Measurements from ENCODE around the gene ZNF70.

Gene ZNF70

DNA sequence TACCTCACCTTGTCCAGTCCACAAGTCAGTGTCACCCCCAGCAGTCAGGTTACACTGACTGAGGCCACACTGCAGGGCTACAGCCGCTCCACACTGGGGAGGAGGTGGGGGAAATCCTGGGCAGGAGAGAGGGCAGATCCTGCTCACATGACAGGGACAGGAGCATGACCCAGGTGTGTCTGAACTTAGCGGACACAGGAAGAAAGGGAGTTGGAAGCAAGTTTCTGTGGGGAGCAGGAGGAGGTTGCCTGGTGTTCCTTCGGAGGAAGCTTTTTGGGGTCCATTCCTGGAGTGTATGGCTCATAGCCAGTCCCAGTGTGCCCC is 27.6 kb upstream of the ZNF70 start:
- intact Hi-C loops (cut with DNase I; ENCODE audit: low total_unique reads) = no loop called here

DNA sequence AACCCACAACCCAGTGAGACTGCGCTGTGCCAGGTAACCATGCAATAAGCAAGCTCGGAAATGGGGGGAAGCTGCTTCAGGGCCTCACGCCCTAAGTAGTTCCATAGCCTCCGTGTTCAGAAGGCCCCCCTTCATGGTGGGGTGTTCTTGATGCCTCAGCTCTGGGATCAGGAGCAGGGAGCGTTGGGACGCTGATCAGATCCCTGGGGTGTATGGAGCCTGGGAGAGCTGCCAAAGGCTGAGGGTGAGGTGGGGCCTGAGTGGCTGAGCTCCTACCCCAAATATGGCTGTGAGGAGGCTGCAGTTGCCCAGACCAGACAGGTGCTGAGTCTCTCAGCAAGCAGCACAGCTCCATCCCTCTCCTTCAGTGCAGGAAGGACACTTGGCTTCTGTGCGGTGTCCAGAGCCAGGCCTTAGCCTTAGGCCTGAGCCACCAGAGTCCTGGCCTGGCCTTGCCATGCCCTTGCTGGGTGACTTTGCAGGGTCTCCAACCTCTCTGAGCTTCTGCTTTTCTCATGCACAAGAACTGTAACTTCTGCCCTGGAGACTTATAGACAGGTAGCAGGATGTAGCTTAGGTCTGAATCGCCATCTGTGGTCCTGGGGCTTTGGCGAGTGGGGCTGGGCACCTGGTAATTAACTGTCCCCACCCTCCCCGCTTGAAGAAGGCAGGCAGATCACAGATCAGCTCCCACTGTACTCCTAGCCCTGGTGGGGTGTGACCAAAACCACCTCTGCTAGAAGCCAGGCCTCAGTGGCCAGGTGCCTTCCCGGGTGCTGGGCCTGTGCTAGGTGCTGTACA is 27.1 kb upstream of the ZNF70 start:
- Histone ChIP-seq H3K27me3 (no peaks in the 10 kb centered on the region), H3K36me3 (no peaks in the 10 kb centered on the region), H3K4me3 (no peak overlapping the region), H3K9me3 (no peaks in the 10 kb centered on the region), H3K27ac (peak overlapping the region; percentile 46 to 67), H3K4me1 (peaks cover 0 to 45% (median 31%) of the 10 kb centered on the region in 4 donors)
- DNase-seq = peak; percentile 52 to 90
- intact Hi-C loops (cut with DNase I; ENCODE audit: low total_unique reads) = no loop called here
- TF ChIP-seq, protein P1, sequence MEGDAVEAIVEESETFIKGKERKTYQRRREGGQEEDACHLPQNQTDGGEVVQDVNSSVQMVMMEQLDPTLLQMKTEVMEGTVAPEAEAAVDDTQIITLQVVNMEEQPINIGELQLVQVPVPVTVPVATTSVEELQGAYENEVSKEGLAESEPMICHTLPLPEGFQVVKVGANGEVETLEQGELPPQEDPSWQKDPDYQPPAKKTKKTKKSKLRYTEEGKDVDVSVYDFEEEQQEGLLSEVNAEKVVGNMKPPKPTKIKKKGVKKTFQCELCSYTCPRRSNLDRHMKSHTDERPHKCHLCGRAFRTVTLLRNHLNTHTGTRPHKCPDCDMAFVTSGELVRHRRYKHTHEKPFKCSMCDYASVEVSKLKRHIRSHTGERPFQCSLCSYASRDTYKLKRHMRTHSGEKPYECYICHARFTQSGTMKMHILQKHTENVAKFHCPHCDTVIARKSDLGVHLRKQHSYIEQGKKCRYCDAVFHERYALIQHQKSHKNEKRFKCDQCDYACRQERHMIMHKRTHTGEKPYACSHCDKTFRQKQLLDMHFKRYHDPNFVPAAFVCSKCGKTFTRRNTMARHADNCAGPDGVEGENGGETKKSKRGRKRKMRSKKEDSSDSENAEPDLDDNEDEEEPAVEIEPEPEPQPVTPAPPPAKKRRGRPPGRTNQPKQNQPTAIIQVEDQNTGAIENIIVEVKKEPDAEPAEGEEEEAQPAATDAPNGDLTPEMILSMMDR (IDR thresholded peaks at IDR 0.05) = no peak

More for the DNA sequence above, 27.6 kb upstream of the ZNF70 start:
- Histone ChIP-seq H3K4me3 (no peak overlapping the region), H3K36me3 (no peaks in the 10 kb centered on the region), H3K9me3 (no peaks in the 10 kb centered on the region), H3K4me1 (peaks cover 0 to 39% (median 25%) of the 10 kb centered on the region in 4 donors), H3K27ac (peak overlapping the region in 1 of 2 donors; percentile 67), H3K27me3 (no peaks in the 10 kb centered on the region)
- DNase-seq = no peak
- TF ChIP-seq, protein P1 (IDR thresholded peaks at IDR 0.05) = no peak

DNA sequence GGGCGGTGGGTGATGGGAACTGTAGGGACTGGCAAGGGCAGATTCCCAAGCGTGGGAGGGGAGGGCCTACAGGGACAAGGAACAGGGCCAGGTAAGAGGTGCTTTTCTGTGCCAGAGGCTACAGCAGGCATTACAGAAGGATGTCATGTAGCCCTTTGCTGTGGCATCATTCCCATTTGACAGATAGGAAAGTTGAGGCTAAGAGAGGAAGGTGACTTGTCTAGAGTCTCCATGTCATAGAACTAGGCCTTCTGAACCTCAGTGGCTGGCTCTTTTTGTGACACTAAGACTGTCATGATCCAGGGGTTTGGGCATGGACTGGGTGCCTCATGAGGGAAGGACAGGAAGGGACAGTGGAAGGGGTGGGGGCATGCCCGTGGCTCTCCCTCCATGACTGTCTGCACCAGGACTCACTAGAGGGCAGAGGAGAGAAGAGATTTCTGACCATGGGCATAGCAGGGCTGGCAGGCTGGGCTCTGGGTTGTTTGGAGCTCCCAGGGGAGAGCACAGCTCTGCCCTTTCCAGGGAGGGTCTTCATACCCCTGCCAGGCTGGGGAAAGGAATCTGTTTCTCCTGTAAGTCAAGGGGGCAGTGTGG is 25.0 kb upstream of the ZNF70 start:
- TF ChIP-seq, protein P1 (IDR thresholded peaks at IDR 0.05) = no peak
- no peaks in the 10 kb centered on the region for H3K36me3 ChIP-seq
- intact Hi-C loops (cut with DNase I; ENCODE audit: low total_unique reads) = no loop called here
- H3K27ac ChIP-seq = peak overlapping the region in 1 of 2 donors; percentile 29
- no peak for DNase-seq
- H3K9me3 ChIP-seq = no peaks in the 10 kb centered on the region
- peaks cover 0 to 54% (median 42%) of the 10 kb centered on the region in 4 donors for H3K4me1 ChIP-seq
- no peaks in the 10 kb centered on the region for H3K27me3 ChIP-seq
- no peak overlapping the region for H3K4me3 ChIP-seq

DNA sequence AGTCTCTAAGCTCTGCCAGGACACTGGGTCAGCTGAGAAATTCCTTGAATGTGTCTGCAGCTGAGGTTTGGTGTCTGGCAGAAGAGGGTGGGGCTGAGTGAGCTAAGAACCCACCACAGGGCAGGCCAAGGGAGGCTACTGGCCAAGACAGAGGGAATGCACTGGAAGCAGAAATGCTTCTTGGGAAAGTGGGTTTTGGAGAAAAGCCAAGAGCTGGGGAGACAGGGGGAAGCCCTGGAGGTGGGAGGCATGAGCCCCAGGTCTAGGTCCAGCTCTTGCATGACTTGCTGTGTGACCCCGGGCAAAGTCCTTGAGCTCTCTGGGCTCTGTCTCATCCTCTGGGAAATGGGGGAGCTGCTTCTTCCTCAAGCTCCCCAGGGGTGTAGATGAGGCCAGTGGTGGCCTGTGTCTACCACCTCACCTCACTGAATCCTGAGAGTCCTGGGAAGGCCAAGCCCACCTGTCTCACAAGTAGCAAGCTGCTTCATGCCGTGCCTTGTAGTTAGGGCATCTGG is 24.1 kb upstream of the ZNF70 start:
- Histone ChIP-seq H3K27ac (peak overlapping the region; percentile 29 to 35), H3K4me3 (no peak overlapping the region), H3K4me1 (peaks cover 0 to 54% (median 43%) of the 10 kb centered on the region in 4 donors), H3K9me3 (no peaks in the 10 kb centered on the region), H3K27me3 (no peaks in the 10 kb centered on the region), H3K36me3 (no peaks in the 10 kb centered on the region)
- intact Hi-C loops (cut with DNase I; ENCODE audit: low total_unique reads) = no loop called here
- TF ChIP-seq, protein P1 (IDR thresholded peaks at IDR 0.05) = no peak
- no peak for DNase-seq

DNA sequence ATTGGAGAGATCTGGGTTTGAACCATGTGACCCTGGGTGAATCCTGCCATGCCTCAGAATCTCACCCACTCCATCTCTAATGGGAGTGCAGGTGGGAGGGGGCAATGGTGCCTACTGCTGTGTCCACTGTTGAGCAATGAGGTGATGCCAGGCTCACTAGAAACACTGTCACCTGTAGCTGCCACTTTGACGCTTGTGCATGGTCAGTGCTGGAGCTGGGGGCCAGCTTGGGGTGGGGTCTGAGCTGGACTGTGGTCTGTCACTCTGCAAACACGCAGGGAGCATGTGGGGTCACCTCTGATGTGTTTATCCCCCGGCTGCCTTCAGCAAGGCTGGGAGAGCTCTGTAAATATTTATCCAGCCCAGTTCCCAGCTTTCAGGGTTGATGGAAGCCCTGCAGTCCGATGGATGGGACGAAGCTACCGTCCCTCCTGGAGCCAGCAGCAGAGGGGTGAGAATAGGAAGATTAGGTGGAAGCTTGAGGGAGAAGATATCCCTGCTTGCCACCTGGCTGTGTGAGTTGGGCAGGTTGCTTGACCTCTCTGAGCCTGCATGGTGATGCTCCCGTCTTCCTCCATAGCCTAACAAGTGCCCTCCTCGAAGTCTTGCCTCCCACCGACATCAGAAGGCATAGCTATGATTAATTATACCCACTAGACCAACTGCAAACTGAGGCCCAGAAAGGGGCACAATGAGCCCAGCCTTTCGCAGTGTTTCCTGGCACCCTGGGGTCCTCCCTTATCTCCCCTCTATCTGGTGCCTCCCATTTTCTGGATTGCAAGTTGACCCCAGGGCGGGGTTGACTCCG is 23.4 kb upstream of the ZNF70 start:
- peaks cover 0 to 54% (median 44%) of the 10 kb centered on the region in 4 donors for H3K4me1 ChIP-seq
- DNase-seq = no peak
- H3K27me3 ChIP-seq = no peaks in the 10 kb centered on the region
- intact Hi-C loops (cut with DNase I; ENCODE audit: low total_unique reads) = no loop called here
- TF ChIP-seq, protein P1 (IDR thresholded peaks at IDR 0.05) = no peak
- H3K36me3 ChIP-seq = no peaks in the 10 kb centered on the region
- no peak overlapping the region for H3K4me3 ChIP-seq
- H3K27ac ChIP-seq = peak overlapping the region; percentile 29 to 65
- no peaks in the 10 kb centered on the region for H3K9me3 ChIP-seq
